GM12865 (cell line): ENCODE data around the gene DUS2.

Experiments
- DNase-seq: peaks from one replicate; pipeline ENCODE4 v3.0.0; 2010; ENCODE audit warnings: low read depth
- H3K4me3 ChIP-seq: 2 replicates; pipeline ENCODE4 v1.5.1; 2011; ENCODE audit warnings: mild to moderate bottlenecking, low read depth, low read length, control low read depth
- TF ChIP-seq, protein P1 (sequence below): IDR thresholded peaks from 2 replicates; pipeline ENCODE4 v1.5.1; 2011; ENCODE audit warnings: low read length, control low read depth, low read depth, inconsistent platforms; ENCODE audit not compliant: insufficient read depth; ENCODE audit errors: missing control alignments

Gene DUS2

DNA sequence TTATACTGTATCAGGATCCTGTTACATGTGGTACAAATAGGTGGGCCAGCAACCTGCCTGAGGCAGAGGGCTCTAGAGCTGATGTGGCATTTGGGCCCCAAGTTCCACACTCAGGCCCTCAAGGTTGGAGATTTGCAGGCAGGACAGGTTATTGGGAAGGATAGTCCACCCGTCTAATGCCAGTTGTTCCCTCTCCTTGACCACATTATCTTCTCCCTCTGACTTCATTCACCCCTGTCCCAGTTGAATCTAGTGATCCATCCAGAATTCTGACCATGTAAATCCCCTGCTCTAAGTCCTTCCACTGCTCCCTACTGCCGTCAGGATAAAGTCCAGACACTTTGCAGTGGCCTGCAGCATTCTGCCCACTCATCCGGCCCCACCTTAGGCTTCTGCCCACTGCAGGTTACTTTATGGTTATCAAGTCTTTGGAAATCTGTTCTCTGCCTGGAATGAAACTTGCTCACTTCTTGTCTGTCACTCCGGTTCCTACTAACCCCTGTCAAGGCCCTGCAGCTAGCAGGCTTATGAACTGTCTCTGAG lies 60.2 kb downstream of the DUS2 start:
- TF ChIP-seq, protein P1, sequence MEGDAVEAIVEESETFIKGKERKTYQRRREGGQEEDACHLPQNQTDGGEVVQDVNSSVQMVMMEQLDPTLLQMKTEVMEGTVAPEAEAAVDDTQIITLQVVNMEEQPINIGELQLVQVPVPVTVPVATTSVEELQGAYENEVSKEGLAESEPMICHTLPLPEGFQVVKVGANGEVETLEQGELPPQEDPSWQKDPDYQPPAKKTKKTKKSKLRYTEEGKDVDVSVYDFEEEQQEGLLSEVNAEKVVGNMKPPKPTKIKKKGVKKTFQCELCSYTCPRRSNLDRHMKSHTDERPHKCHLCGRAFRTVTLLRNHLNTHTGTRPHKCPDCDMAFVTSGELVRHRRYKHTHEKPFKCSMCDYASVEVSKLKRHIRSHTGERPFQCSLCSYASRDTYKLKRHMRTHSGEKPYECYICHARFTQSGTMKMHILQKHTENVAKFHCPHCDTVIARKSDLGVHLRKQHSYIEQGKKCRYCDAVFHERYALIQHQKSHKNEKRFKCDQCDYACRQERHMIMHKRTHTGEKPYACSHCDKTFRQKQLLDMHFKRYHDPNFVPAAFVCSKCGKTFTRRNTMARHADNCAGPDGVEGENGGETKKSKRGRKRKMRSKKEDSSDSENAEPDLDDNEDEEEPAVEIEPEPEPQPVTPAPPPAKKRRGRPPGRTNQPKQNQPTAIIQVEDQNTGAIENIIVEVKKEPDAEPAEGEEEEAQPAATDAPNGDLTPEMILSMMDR, result no peak
- DNase-seq, result no peak
- H3K4me3 ChIP-seq, result no peak overlapping the region

DNA sequence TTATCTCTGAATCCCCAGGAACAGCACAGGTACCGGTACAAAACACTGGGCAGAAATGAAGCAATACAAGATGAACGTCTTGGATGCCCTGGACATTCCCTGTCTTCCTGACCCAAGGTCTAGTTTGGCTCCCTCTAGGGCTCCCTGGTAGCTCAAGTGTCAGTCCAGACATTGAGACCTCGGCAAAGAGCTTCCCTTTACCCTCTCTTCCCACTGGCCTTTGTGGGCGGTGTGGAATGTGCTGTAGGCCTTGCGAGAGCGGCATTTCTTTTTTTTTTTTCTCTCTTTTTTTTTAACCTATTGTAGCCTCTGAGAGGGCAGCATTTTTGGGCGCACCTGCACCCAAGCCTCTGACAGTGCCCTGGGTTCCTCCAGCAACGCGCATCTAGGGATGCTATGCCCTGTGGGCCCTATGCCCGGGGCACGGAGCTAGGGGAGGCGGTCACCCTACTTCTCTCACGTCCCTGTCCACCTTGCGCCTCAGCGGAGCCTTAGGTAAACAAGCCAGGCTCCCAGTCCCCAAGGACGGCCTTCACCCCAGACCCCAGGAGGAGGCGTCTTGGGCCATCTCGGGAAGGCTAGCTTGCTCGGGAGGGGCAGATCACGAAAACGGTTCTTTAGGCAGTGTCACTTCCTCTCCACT lies 60.9 kb downstream of the DUS2 start:
- peak overlapping the region; percentile 71 for H3K4me3 ChIP-seq
- no peak for DNase-seq
- TF ChIP-seq, protein P1, result no peak

DNA sequence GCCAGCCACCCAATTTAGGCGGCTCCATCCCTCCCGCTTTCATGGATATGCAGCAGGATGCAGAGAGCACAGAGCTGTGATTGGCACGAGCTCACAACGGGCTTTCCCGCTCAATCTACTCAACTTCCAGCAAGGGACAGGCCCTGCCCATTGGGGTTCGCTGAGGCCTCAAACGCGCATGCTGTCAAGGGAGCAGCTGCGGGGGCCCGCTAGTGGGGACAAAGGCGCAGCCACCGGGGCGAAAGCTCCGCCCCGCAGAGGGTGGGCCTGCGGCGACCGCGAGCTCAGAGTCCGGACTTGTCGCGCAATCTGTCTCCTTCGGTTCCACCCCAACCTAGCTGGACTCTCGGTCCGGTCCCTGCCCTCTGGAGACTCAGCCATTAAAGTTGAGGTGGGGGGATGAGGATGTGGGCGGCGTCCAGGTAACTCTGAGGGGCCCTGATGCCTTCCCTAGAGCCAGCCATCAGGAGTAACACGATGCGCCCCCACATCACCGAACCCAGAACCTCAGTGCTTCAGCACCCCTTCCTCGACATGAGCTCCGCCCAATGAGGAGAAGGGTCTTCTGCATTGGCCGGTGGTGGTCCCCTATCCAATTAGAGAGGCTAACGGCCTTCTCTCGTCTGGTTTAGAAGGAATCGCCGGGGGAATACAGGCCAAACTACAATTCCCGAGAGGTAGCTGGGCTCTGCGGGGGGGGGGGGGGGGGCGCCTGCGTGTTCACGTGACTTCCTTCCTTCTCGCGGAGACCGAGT lies 61.6 kb downstream of the DUS2 start:
- TF ChIP-seq, protein P1, result peak; percentile 10
- H3K4me3 ChIP-seq, result peak overlapping the region; percentile 71
- DNase-seq, result peak; percentile 95

DNA sequence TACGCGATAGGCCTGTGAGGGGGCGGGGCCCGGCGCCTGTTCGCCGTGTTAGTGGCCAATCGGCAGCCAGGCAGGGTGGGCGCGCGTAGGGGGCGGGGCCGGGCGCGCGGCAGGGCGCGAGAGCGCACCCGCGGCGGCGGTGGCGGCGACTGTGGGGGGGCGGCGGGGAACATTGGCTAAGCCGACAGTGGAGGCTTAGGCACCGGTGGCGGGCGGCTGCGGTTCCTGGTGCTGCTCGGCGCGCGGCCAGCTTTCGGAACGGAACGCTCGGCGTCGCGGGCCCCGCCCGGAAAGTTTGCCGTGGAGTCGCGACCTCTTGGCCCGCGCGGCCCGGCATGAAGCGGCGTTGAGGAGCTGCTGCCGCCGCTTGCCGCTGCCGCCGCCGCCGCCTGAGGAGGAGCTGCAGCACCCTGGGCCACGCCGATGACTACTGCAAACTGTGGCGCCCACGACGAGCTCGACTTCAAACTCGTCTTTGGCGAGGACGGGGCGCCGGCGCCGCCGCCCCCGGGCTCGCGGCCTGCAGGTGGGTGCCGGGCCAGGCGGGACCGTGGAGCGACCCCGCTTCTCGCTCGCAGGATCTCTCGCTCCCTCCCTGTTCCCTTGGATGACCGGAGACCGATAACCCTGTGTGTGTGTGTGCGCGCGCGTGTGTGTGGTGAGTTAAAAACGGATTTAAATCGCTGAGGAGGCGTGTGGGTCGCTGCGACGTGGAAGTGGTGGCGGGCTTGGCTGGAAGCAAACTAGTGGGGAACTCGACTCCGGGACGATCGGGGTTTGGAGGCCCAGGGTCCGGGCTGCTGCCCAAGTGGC lies 62.4 kb downstream of the DUS2 start, which contains the start of gene NFATC3:
NFATC3 (plus strand) TSS at position 112 of the 813 bp plus-strand sequence; CDS start at position 424, 312 bp downstream.
- peak; percentile 99 for DNase-seq
- peak within 1 kb of the TSS; percentile 89 for H3K4me3 ChIP-seq
- TF ChIP-seq, protein P1, result no peak

DNA sequence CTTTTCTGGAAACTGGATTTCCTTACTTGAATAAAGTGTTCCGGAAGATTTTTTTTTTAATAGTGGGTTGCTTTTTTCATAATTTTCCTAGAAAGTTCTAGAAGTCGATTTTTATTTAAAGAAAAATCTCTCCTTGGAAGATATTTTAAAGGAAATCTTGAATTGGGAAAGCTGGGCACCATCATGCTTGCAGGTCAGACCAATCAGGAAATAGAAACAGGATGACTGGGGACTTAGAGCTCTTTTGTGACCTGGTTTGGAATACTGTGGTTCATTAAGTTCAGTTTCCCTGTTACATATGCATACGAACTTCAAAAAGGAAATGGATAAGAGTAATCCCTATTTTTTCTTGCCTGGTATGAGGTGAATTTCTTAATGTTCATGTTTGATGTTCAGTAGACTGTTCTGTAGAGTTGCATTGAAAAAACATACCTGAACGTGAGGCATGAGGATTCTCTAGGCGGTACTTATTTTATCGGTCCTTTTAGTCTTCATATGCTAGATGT lies 63.3 kb downstream of the DUS2 start:
- DNase-seq, result no peak
- TF ChIP-seq, protein P1, result no peak
- H3K4me3 ChIP-seq, result peak overlapping the region; percentile 89

DNA sequence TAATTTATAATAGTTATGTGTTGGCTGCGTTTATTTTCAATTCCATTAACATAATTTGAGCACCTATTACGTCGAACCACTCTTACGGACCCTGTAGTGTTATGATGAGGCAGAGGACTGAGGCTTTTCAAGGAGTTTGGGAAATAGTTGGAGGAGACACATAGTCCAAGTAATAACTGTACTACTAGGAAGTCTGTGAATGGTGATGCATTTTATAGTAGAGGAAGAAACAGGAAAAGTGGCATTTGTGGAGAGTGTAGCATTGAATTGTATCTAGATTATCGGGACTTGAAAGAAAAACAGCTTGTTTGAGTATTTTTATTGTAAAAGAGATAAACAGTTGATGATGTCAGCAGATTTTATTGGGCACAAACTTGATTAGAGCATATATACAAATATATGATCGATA lies 63.8 kb downstream of the DUS2 start:
- TF ChIP-seq, protein P1, result no peak
- H3K4me3 ChIP-seq, result peak overlapping the region; percentile 89
- DNase-seq, result no peak
